ENCODE data around the gene PLCE1.
"Not testable (repeated sequence)": the region's sequence is repeated elsewhere in the genome, so short reads cannot be mapped to it uniquely, and the experiment has no call there.

PLCE1 gene

GRCh38 chr10:93958834-93959233, 34.9 kb upstream of the PLCE1 start:
- H3K4me3 ChIP-seq (ENCODE audit: low read length) = no peak overlapping the region
- no peak for TF ChIP-seq CTCF (conservative IDR thresholded peaks at IDR 0.05; ENCODE audit: low read depth, low read length)
- DNase-seq (ENCODE audit: low read depth) = no peak

GRCh38 chr10:93960988-93961387, 32.7 kb upstream of the PLCE1 start:
- DNase-seq (ENCODE audit: low read depth); H3K4me3 ChIP-seq (ENCODE audit: low read length): not testable (repeated sequence)

GRCh38 chr10:93962973-93963372, 30.8 kb upstream of the PLCE1 start:
- H3K4me3 ChIP-seq (ENCODE audit: low read length) = no peak overlapping the region
- TF ChIP-seq CTCF (conservative IDR thresholded peaks at IDR 0.05; ENCODE audit: low read depth, low read length) = no peak
- no peak for DNase-seq (ENCODE audit: low read depth)

GRCh38 chr10:93963434-93963833, 30.3 kb upstream of the PLCE1 start:
- DNase-seq (ENCODE audit: low read depth) = no peak
- H3K4me3 ChIP-seq (ENCODE audit: low read length) = no peak overlapping the region
- no peak for TF ChIP-seq CTCF (conservative IDR thresholded peaks at IDR 0.05; ENCODE audit: low read depth, low read length)

- no peak overlapping the region for H3K4me3 ChIP-seq (ENCODE audit: low read length)
- no peak for TF ChIP-seq CTCF (conservative IDR thresholded peaks at IDR 0.05; ENCODE audit: low read depth, low read length)
- no peak for DNase-seq (ENCODE audit: low read depth)
Measured at GRCh38 chr10:93965911-93966310, 27.8 kb upstream of the PLCE1 start.

- H3K4me3 ChIP-seq (ENCODE audit: low read length) = no peak overlapping the region
- TF ChIP-seq CTCF (conservative IDR thresholded peaks at IDR 0.05; ENCODE audit: low read depth, low read length) = no peak
- no peak for DNase-seq (ENCODE audit: low read depth)
Measured at GRCh38 chr10:93967756-93968155, 26.0 kb upstream of the PLCE1 start.

- no peak for TF ChIP-seq CTCF (conservative IDR thresholded peaks at IDR 0.05; ENCODE audit: low read depth, low read length)
- no peak overlapping the region for H3K4me3 ChIP-seq (ENCODE audit: low read length)
- no peak for DNase-seq (ENCODE audit: low read depth)
Measured at GRCh38 chr10:93968540-93968945, 25.2 kb upstream of the PLCE1 start.

GRCh38 chr10:93970433-93971010, 23.2 kb upstream of the PLCE1 start:
- not testable (repeated sequence) for H3K4me3 ChIP-seq (ENCODE audit: low read length); DNase-seq (ENCODE audit: low read depth)

Measured in retinal pigment epithelial cell (primary cell).